Osteocyte (in vitro differentiated cells): ENCODE results near the gene CHRM5. TPM values are rescaled to one million over a fixed set of nuclear protein-coding genes. Genes with fewer than 3 reads are reported as not detected.
"Not testable (repeated sequence)": the region's sequence is repeated elsewhere in the genome, so short reads cannot be mapped to it uniquely, and the experiment has no call there.

Source experiments
- DNase-seq: peaks from one replicate; pipeline ENCODE4 v3.0.0; 2021; ENCODE audit warnings: mixed read lengths; ENCODE audit not compliant: unreplicated experiment; ENCODE audit errors: extremely low spot score
- H3K27ac Mint-ChIP-seq: one replicate; pipeline ENCODE4 v1.8.0; 2021; ENCODE audit warnings: mild to moderate bottlenecking, mixed read lengths; ENCODE audit not compliant: unreplicated experiment
- H3K27me3 Mint-ChIP-seq: one replicate; pipeline ENCODE4 v1.8.0; 2021; ENCODE audit warnings: mixed read lengths; ENCODE audit not compliant: unreplicated experiment
- H3K36me3 Mint-ChIP-seq: one replicate; pipeline ENCODE4 v1.8.0; 2021; ENCODE audit warnings: mixed read lengths; ENCODE audit not compliant: unreplicated experiment
- H3K4me1 Mint-ChIP-seq: one replicate; pipeline ENCODE4 v1.8.0; 2021; ENCODE audit warnings: mixed read lengths; ENCODE audit not compliant: unreplicated experiment
- H3K4me3 Mint-ChIP-seq: one replicate; pipeline ENCODE4 v1.8.0; 2021; ENCODE audit warnings: mild to moderate bottlenecking, moderate library complexity, mixed read lengths; ENCODE audit not compliant: unreplicated experiment
- H3K9me3 Mint-ChIP-seq: one replicate; pipeline ENCODE4 v1.8.0; 2021; ENCODE audit warnings: mixed read lengths; ENCODE audit not compliant: unreplicated experiment
- CTCF ChIP-seq: fragments of 200-600 bp; sonication (generic); IDR thresholded peaks from 2 replicates; pipeline ENCODE4 v1.5.0; 2021; ENCODE audit warnings: antibody characterized with exemption, mild to moderate bottlenecking, moderate library complexity
- total RNA-seq: library from RNA; stranded (reverse); gene quantifications from 2 replicates; pipeline ENCODE4 v1.2.1, GENCODE V29; 2021

CHRM5 gene
- total RNA-seq, 1 donor from 2014 or later: not detected

DNA sequence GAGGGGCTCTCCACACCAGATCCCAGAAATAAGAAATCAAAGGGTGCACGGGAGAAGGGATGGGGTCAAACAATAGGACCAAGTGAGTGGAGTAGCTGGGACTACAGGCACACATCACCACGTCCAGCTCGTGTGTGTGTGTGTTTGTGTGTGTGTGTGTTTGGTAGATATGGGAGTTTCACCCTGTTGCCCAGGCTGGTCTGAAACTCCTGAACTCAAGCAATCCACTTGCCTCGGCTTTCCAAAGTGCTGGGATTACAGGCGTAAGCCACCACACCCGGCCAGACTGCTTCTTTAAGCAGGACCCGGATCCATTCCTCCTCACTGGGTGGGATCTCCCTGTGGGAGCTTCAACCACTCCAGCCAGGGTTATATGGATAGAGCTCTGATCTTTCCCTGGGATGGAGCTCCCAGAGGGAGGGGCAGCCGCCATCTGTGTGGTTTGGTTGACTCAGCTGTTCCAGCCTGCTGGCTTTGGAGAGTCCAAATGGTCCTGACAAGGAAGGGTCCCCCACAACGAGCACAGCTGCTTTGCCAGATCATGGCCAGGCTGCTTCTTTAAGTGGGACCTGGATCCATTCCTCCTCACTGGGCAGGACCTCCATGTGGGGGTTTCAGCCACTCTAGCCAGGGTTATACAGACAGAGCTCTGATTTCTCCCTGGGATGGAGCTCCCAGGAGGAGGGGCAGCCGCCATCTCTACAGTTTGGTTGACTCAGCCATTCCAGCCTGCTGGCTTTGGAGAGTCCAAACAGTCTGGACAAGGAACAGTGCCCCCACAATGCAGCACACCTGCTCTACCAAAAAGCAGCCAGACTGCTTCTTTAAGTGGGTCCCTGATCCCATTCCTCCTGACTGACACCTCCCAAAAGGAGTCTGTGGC lies 79.8 kb downstream of the CHRM5 start:
- peak overlapping the region; percentile 21 for H3K4me3 Mint-ChIP-seq
- no peak for TF ChIP-seq CTCF
- peaks cover 26% of the 10 kb centered on the region for H3K9me3 Mint-ChIP-seq
- DNase-seq: no peak
- no peaks in the 10 kb centered on the region for H3K27me3 Mint-ChIP-seq
- H3K27ac Mint-ChIP-seq: peak overlapping the region; percentile 70
- H3K36me3 Mint-ChIP-seq: peaks cover 20% of the 10 kb centered on the region
- peaks cover 27% of the 10 kb centered on the region for H3K4me1 Mint-ChIP-seq

DNA sequence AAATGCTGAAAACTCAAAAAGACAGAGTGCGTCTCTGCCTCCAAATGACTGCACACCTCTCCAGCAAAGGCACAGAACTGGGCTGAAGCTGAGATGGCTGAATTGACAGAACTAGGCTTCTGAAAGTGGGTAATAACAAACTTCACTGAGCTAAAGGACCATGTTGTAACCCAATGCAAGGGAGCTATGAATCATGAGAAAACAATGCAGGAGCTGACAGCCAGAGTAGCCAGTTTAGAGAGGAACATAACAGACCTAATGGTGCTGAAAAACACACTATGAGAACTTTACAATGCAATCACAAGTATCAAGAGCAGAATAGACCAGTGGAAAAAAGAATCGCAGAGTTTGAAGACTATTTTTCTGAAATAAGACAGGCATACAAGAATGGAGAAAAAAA lies 80.8 kb downstream of the CHRM5 start:
- peaks cover 20% of the 10 kb centered on the region for H3K36me3 Mint-ChIP-seq
- no peak for TF ChIP-seq CTCF
- peak overlapping the region; percentile 70 for H3K27ac Mint-ChIP-seq
- no peak for DNase-seq
- H3K4me1 Mint-ChIP-seq: peaks cover 27% of the 10 kb centered on the region
- H3K27me3 Mint-ChIP-seq: no peaks in the 10 kb centered on the region
- peaks cover 26% of the 10 kb centered on the region for H3K9me3 Mint-ChIP-seq
- no peak overlapping the region for H3K4me3 Mint-ChIP-seq

- H3K27me3 Mint-ChIP-seq, H3K4me3 Mint-ChIP-seq, DNase-seq, H3K27ac Mint-ChIP-seq: not testable (repeated sequence)
- Mint-ChIP-seq H3K36me3 (peaks cover 20% of the 10 kb centered on the region), H3K9me3 (peaks cover 26% of the 10 kb centered on the region), H3K4me1 (peaks cover 27% of the 10 kb centered on the region)
These were observed 82.1 kb downstream of the CHRM5 start for GRCh38 chr15:34050385-34050784.

- H3K4me1 Mint-ChIP-seq: peaks cover 16% of the 10 kb centered on the region
- TF ChIP-seq CTCF: no peak
These were observed 85.9 kb downstream of the CHRM5 start for GRCh38 chr15:34054081-34054707.

DNA sequence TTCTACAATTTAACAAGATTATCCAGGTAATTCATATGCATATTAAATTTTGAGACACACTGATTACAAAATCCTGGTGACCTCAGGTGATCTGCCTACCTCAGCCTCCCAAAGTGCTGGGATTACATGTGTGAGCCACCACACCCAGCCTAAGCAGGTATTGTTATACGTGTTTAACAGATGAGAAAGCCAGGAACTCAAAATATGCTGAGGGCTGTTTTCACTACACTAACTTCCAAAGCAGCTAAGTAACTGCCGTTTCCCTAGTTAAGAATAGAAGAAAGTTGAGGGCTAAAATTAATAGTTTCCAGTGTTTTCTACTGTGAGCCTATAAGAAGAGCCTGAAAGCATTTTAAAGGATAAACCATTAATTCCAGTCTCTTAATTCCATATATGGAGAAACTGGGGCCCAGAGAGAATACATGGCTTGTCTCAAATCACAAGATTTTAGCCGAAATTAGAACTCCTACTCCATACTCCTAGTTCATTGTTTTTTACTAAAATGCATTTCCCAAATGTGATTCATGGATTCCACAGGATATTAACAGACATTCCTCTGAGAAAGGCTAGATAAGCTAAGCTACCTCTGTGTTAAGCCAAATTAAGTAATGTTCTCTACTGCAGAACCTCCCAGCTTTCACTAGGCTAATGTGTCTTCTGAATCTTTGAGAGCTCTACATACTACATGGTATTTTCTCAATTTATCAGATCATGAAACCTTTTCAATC lies 87.7 kb downstream of the CHRM5 start:
- H3K27me3 Mint-ChIP-seq: no peaks in the 10 kb centered on the region
- peaks cover 12% of the 10 kb centered on the region for H3K36me3 Mint-ChIP-seq
- H3K4me1 Mint-ChIP-seq: peaks cover 14% of the 10 kb centered on the region
- DNase-seq: no peak
- peaks cover 13% of the 10 kb centered on the region for H3K9me3 Mint-ChIP-seq
- no peak for TF ChIP-seq CTCF
- peak overlapping the region; percentile 73 for H3K27ac Mint-ChIP-seq
- H3K4me3 Mint-ChIP-seq: no peak overlapping the region

More at GRCh38 chr15:34054081-34054707, 85.9 kb downstream of the CHRM5 start:
- H3K9me3 Mint-ChIP-seq: peaks cover 24% of the 10 kb centered on the region
- no peak overlapping the region for H3K4me3 Mint-ChIP-seq
- no peak overlapping the region for H3K27ac Mint-ChIP-seq
- no peaks in the 10 kb centered on the region for H3K27me3 Mint-ChIP-seq
- peaks cover 19% of the 10 kb centered on the region for H3K36me3 Mint-ChIP-seq
- no peak for DNase-seq
